GM12872 (cell line): Measurements from ENCODE around the gene GFRA1.

Experiments used
- CTCF ChIP-seq: IDR thresholded peaks from 3 replicates; pipeline ENCODE4 v1.5.1; 2011; ENCODE audit warnings: low read depth, mild to moderate bottlenecking, low read length, moderate library complexity; ENCODE audit not compliant: insufficient read depth

The GFRA1 gene

GRCh38 chr10:116239229-116239628, 33.8 kb downstream of the GFRA1 start:
- no peak for TF ChIP-seq CTCF

GRCh38 chr10:116237970-116238369, 35.0 kb downstream of the GFRA1 start:
- TF ChIP-seq CTCF, result no peak

- no peak for TF ChIP-seq CTCF
These were observed 35.7 kb downstream of the GFRA1 start for GRCh38 chr10:116237260-116237659.

- TF ChIP-seq CTCF, result no peak
These were observed 39.8 kb downstream of the GFRA1 start for GRCh38 chr10:116233230-116233629.

- TF ChIP-seq CTCF, result no peak
These were observed 40.4 kb downstream of the GFRA1 start for GRCh38 chr10:116232613-116233012.

- no peak for TF ChIP-seq CTCF
These were observed 46.2 kb downstream of the GFRA1 start for GRCh38 chr10:116226766-116227165.

GRCh38 chr10:116226053-116226452, 47.0 kb downstream of the GFRA1 start:
- TF ChIP-seq CTCF, result no peak

GRCh38 chr10:116223289-116223688, 49.7 kb downstream of the GFRA1 start:
- TF ChIP-seq CTCF, result no peak
